Keratinocyte (primary cell): Measurements from ENCODE around the gene ATG9B. TPM values are rescaled to one million over a fixed set of nuclear protein-coding genes. Genes with fewer than 3 reads are reported as not detected.

Experiments used
- DNase-seq: peaks from one replicate; pipeline ENCODE4 v3.0.0-alpha.2; 2011; ENCODE audit warnings: low read depth, missing footprints, low spot score
- FAIRE-seq: peaks from 2 replicates; lab custom pipeline; 2011; peaks lifted over from hg19 to GRCh38; lab: Jason Lieb, UNC
- H2AFZ ChIP-seq: 2 replicates; pipeline ENCODE4 v1.6.0; 2012; ENCODE audit warnings: low read length, control low read depth, inconsistent platforms; ENCODE audit not compliant: control insufficient read depth
- H3K27ac ChIP-seq: 2 replicates; pipeline ENCODE4 v1.5.1; 2011; ENCODE audit warnings: low read length; ENCODE audit not compliant: control insufficient read depth, insufficient read depth
- H3K27me3 ChIP-seq: 3 replicates; pipeline ENCODE4 v1.6.0; 2011; ENCODE audit warnings: low read length; ENCODE audit not compliant: control insufficient read depth, insufficient read depth; ENCODE audit errors: extremely low read depth
- H3K36me3 ChIP-seq, 2 experiments: 2 replicates in 1 of 2; 3 replicates in 1 of 2; pipeline ENCODE4 v1.5.1; 2011; ENCODE audit warnings: low read length in 2 of 2, mild to moderate bottlenecking in 1 of 2; ENCODE audit not compliant: control insufficient read depth in 2 of 2, insufficient read depth in 2 of 2; ENCODE audit errors: extremely low read depth in 1 of 2
- H3K4me1 ChIP-seq: 3 replicates; pipeline ENCODE4 v1.5.1; 2011; ENCODE audit warnings: low read length; ENCODE audit not compliant: control insufficient read depth, insufficient read depth; ENCODE audit errors: extremely low read depth
- H3K4me2 ChIP-seq: 3 replicates; pipeline ENCODE4 v1.6.0; 2011; ENCODE audit warnings: low read depth, low read length; ENCODE audit not compliant: control insufficient read depth, insufficient read depth; ENCODE audit errors: extremely low read depth
- H3K4me3 ChIP-seq, 3 experiments: fragments of 200-600 bp in 1 of 3; sonication (generic) in 1 of 3; 2 replicates in 2 of 3; 3 replicates in 1 of 3; pipeline ENCODE4 v1.5.1; 2011 to 2016; ENCODE audit warnings: low read length in 3 of 3, mild to moderate bottlenecking in 3 of 3, control low read depth in 2 of 3, inconsistent platforms in 1 of 3, low read depth in 1 of 3, mixed read lengths in 1 of 3, mixed run types in 1 of 3, moderate library complexity in 1 of 3; ENCODE audit not compliant: control insufficient read depth in 2 of 3, insufficient read depth in 2 of 3; ENCODE audit errors: extremely low read depth in 1 of 3
- H3K79me2 ChIP-seq: 2 replicates; pipeline ENCODE4 v1.6.0; 2012; ENCODE audit warnings: low read length; ENCODE audit not compliant: control insufficient read depth, insufficient read depth
- H3K9ac ChIP-seq: 3 replicates; pipeline ENCODE4 v1.6.0; 2011; ENCODE audit warnings: low read length; ENCODE audit not compliant: control insufficient read depth, insufficient read depth; ENCODE audit errors: extremely low read depth
- H3K9me1 ChIP-seq: 3 replicates; pipeline ENCODE4 v1.6.0; 2011; ENCODE audit warnings: low read length; ENCODE audit not compliant: control insufficient read depth, insufficient read depth; ENCODE audit errors: extremely low read depth
- H3K9me3 ChIP-seq: 2 replicates; pipeline ENCODE4 v1.5.1; 2012; ENCODE audit warnings: low read depth, low read length; ENCODE audit not compliant: control insufficient read depth
- H4K20me1 ChIP-seq: 3 replicates; pipeline ENCODE4 v1.6.0; 2011; ENCODE audit warnings: low read length; ENCODE audit not compliant: control insufficient read depth, insufficient read depth; ENCODE audit errors: extremely low read depth
- EZH2 ChIP-seq: IDR thresholded peaks from one replicate; pipeline ENCODE4 v1.6.1; 2012; ENCODE audit warnings: inconsistent platforms, mild to moderate bottlenecking, low read length, moderate library complexity
- dilution Hi-C: fragments of 300-500 bp; cut with MboI; formaldehyde crosslinking; loops from one replicate; pipeline ENCODE4 v1.7.0; 2020; ENCODE audit warnings: low sequenced_read_pairs; ENCODE audit not compliant: extremely low pct_ligation_motif_present
- polyA plus RNA-seq, 5 experiments: library from polyadenylated mRNA; depleted of rRNA in 3 of 5; stranded (reverse) in 3 of 5; stranded (forward) in 1 of 5; unstranded in 1 of 5; fragments of >200 nt; gene quantifications; 1 replicate in 1 of 5; 2 replicates in 3 of 5; 3 replicates in 1 of 5; pipeline versions ENCODE4 v1.2.1 to v1.2.3, GENCODE V29; 2011 to 2012; ENCODE audit warnings: missing spikeins in 2 of 5, low read depth in 1 of 5, low replicate concordance in 1 of 5
- TF ChIP-seq, protein P1 (sequence below), 3 experiments: IDR thresholded peaks in 1 of 3; conservative IDR thresholded peaks in 1 of 3; optimal IDR thresholded peaks in 1 of 3; 2 replicates in 2 of 3; 3 replicates in 1 of 3; pipeline versions ENCODE3 to v1.5.1; 2011; ENCODE audit warnings: low read length in 3 of 3, mild to moderate bottlenecking in 3 of 3, moderate library complexity in 2 of 3, control low read depth in 1 of 3, inconsistent platforms in 1 of 3; ENCODE audit not compliant: insufficient read depth in 2 of 3; ENCODE audit errors: extremely low read depth in 1 of 3

Gene ATG9B
- polyA plus RNA-seq, 1 donor (not counting 4 experiments of a cell fraction or from before 2014, with no cell fraction given), result 0.12 TPM

- TF ChIP-seq, protein P1, sequence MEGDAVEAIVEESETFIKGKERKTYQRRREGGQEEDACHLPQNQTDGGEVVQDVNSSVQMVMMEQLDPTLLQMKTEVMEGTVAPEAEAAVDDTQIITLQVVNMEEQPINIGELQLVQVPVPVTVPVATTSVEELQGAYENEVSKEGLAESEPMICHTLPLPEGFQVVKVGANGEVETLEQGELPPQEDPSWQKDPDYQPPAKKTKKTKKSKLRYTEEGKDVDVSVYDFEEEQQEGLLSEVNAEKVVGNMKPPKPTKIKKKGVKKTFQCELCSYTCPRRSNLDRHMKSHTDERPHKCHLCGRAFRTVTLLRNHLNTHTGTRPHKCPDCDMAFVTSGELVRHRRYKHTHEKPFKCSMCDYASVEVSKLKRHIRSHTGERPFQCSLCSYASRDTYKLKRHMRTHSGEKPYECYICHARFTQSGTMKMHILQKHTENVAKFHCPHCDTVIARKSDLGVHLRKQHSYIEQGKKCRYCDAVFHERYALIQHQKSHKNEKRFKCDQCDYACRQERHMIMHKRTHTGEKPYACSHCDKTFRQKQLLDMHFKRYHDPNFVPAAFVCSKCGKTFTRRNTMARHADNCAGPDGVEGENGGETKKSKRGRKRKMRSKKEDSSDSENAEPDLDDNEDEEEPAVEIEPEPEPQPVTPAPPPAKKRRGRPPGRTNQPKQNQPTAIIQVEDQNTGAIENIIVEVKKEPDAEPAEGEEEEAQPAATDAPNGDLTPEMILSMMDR (optimal IDR thresholded peaks at IDR 0.05 in 1 of 3, IDR thresholded peaks at IDR 0.05 in 1 of 3, conservative IDR thresholded peaks at IDR 0.05 in 1 of 3; ENCODE audit: extremely low read depth in 1 of 3, insufficient read depth in 2 of 3, low read length in 3 of 3), result no peak
- no peak for TF ChIP-seq EZH2
- no peaks in the 10 kb centered on the region for H3K9me3 ChIP-seq
- peaks cover 13% of the 10 kb centered on the region for H3K27me3 ChIP-seq
- H3K4me3 ChIP-seq, result no peak overlapping the region
- FAIRE-seq (no peak), DNase-seq (no peak)
- no peak overlapping the region for H3K4me2 ChIP-seq
- dilution Hi-C loops, result no loop called here
- no peaks in the 10 kb centered on the region for H3K9me1 ChIP-seq
- H2AFZ ChIP-seq, result no peak overlapping the region
- H3K4me1 ChIP-seq, result peaks cover 7% of the 10 kb centered on the region
- H3K9ac ChIP-seq, result no peak overlapping the region
- H4K20me1 ChIP-seq, result no peaks in the 10 kb centered on the region
- no peaks in the 10 kb centered on the region for H3K36me3 ChIP-seq
- no peak overlapping the region for H3K27ac ChIP-seq
- H3K79me2 ChIP-seq, result no peaks in the 10 kb centered on the region
Observed at GRCh38 chr7:151005566-151005965, 18.7 kb downstream of the ATG9B start.

- no peak for FAIRE-seq
- no peak for DNase-seq
- H3K36me3 ChIP-seq, result no peaks in the 10 kb centered on the region
- H3K9me1 ChIP-seq, result no peaks in the 10 kb centered on the region
- H4K20me1 ChIP-seq, result no peaks in the 10 kb centered on the region
- no peaks in the 10 kb centered on the region for H3K9me3 ChIP-seq
- H2AFZ ChIP-seq, result no peak overlapping the region
- H3K9ac ChIP-seq, result no peak overlapping the region
- no peak overlapping the region for H3K4me3 ChIP-seq
- no peak overlapping the region for H3K4me2 ChIP-seq
- dilution Hi-C loops, result no loop called here
- H3K27ac ChIP-seq, result no peak overlapping the region
- TF ChIP-seq EZH2, result no peak
- TF ChIP-seq, protein P1 (optimal IDR thresholded peaks at IDR 0.05 in 1 of 3, IDR thresholded peaks at IDR 0.05 in 1 of 3, conservative IDR thresholded peaks at IDR 0.05 in 1 of 3; ENCODE audit: extremely low read depth in 1 of 3, insufficient read depth in 2 of 3, low read length in 3 of 3), result no peak
- no peaks in the 10 kb centered on the region for H3K79me2 ChIP-seq
- peaks cover 3% of the 10 kb centered on the region for H3K27me3 ChIP-seq
- H3K4me1 ChIP-seq, result peaks cover 4% of the 10 kb centered on the region
Observed at GRCh38 chr7:151003572-151003971, 20.7 kb downstream of the ATG9B start.
